GM20000 (cell line): Measurements from ENCODE around the gene SLC22A15.

ENCODE experiments used
- DNase-seq: peaks from one replicate; pipeline ENCODE4 v3.0.0; 2012; ENCODE audit warnings: low spot score
- TF ChIP-seq, protein P1 (sequence below): IDR thresholded peaks from 2 replicates; pipeline ENCODE4 v1.5.1; 2012; ENCODE audit warnings: mild to moderate bottlenecking, control low read depth; ENCODE audit errors: extremely low read depth, missing control alignments

SLC22A15 gene

GRCh38 chr1:116075575-116075974, 99.3 kb downstream of the SLC22A15 start:
- no peak for DNase-seq
- TF ChIP-seq, protein P1, sequence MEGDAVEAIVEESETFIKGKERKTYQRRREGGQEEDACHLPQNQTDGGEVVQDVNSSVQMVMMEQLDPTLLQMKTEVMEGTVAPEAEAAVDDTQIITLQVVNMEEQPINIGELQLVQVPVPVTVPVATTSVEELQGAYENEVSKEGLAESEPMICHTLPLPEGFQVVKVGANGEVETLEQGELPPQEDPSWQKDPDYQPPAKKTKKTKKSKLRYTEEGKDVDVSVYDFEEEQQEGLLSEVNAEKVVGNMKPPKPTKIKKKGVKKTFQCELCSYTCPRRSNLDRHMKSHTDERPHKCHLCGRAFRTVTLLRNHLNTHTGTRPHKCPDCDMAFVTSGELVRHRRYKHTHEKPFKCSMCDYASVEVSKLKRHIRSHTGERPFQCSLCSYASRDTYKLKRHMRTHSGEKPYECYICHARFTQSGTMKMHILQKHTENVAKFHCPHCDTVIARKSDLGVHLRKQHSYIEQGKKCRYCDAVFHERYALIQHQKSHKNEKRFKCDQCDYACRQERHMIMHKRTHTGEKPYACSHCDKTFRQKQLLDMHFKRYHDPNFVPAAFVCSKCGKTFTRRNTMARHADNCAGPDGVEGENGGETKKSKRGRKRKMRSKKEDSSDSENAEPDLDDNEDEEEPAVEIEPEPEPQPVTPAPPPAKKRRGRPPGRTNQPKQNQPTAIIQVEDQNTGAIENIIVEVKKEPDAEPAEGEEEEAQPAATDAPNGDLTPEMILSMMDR, result no peak

DNA sequence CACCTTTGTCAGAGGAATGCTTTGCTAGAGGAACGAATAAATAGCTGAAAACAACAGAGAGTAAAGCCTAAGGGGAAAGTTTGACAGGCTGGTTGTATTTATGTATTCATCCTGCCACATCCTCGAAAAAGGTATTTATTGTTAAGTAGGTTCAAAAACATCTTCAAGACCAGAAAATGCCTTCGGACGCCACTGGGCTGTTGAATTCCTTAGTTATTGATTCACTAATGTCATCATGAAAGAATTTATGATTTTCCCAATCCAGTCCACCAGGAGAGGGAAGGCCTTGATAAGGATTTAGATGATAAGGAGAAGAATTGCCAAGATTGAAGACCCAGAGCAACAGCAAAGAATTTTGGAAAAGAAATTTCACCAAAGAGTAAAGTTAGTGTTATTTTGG, 99.7 kb downstream of the SLC22A15 start:
- DNase-seq, result no peak
- TF ChIP-seq, protein P1, result no peak

GRCh38 chr1:116076831-116077230, 100.5 kb downstream of the SLC22A15 start:
- DNase-seq, result no peak
- TF ChIP-seq, protein P1, result no peak

DNA sequence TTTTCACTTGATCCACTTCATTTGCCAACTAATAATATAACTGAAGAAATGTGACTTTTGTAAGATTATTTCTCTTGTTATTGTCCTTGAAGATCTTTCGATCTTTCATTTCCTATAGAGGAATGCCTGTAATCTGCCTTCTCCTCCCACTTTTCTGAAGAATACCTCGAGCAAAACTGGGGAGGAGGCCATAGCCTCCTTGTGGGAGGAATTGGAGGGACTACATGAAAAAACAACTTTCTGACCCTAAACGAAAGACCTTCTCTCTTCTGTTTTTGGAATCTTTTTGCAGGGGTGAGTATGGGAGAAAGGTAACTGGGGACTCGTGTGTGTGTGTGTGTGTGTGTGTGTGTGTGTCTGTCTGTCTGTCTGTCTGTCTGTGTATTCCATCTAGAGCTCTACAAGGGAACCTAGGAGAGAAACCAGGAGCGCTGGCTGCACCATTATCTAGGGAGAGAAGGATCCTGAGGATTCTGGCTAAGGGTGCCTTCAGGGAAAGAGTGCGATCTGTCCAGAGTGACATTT, 102.4 kb downstream of the SLC22A15 start:
- TF ChIP-seq, protein P1, result no peak
- DNase-seq, result no peak

- no peak for DNase-seq
- TF ChIP-seq, protein P1, result no peak
Measured at GRCh38 chr1:116087628-116088027, 111.3 kb downstream of the SLC22A15 start.

DNA sequence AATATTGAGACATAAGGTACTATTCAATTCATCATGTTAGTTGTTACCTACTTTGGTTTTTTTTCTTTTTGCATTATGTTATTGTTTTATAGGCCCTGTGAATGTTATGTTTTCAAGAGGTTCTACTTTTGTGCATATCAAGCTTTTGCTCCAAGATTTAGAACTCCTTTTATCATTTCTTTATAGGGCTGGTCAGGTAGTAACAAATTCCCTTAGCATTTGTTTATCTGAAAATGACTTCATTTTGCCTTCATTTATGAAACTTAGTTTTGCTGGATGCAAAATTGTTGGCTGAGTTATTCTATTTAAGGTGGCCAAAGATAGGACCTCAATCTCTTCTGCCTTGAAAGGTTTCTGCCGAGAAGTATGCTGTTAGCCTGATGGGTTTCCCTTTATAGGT, 113.6 kb downstream of the SLC22A15 start:
- no peak for DNase-seq
- TF ChIP-seq, protein P1, result no peak

DNA sequence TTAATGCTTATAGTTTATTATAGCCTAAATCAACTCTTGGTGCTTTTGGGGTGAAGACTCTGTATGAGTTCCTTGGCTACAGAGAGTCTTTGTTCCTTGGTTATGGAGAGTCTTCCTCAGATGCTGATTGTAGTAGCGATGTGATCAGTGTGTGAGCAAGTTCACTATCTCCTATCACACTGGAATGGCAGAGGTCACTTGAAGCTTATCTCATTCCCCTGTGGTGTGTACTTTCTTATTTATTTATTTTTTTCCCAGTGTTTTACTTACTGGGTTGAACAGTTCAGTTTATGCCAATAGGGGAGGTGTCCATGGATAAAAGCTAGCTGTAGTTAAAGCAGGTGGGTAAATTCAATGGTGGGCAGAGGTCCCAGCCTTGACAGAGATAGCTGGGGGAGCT, 114.8 kb downstream of the SLC22A15 start:
- DNase-seq, result no peak
- TF ChIP-seq, protein P1, result no peak
